PC-9 (cell line): Measurements from ENCODE around the gene CA11. TPM values are rescaled to one million over a fixed set of nuclear protein-coding genes. Genes with fewer than 3 reads are reported as not detected.

Experiments used
- BruUV-seq: library from RNA; stranded (reverse); fragments of 400-500 nt; replicated peaks from 2 replicates; lab custom pipeline; 2021; lab: Mats Ljungman, UMichigan
- CTCF ChIA-PET: fragments of 300-600 bp; sonication (Branson Sonifier 250); formaldehyde crosslinking; loops from one replicate; lab custom pipeline; 2022; ENCODE audit warnings: antibody characterized with exemption; lab: Charles Lee
- POLR2A ChIA-PET: fragments of 300-600 bp; sonication (Branson Sonifier 250); formaldehyde crosslinking; loops from one replicate; lab custom pipeline; 2022; ENCODE audit warnings: antibody characterized with exemption; ENCODE audit not compliant: unreplicated experiment; lab: Charles Lee
- DNase-seq, 2 experiments: peaks; one replicate each; pipeline versions ENCODE4 v3.0.0 to v3.0.0-alpha.2; 2015 to 2022; ENCODE audit warnings: mixed read lengths in 1 of 2
- H2AFZ ChIP-seq: fragments of 200-600 bp; sonication (generic); 2 replicates; pipeline ENCODE4 v1.8.1; 2017; ENCODE audit warnings: antibody characterized with exemption
- H3F3A ChIP-seq: fragments of 200-600 bp; sonication (generic); 2 replicates; pipeline ENCODE4 v1.8.1; 2017; ENCODE audit warnings: antibody characterized with exemption, mild to moderate bottlenecking, low read depth; ENCODE audit not compliant: insufficient read depth
- H3K27ac ChIP-seq: fragments of 200-600 bp; sonication (generic); 2 replicates; pipeline ENCODE4 v1.6.1; 2016; ENCODE audit warnings: mixed run types
- H3K27me3 ChIP-seq: fragments of 200-600 bp; sonication (generic); 2 replicates; pipeline ENCODE4 v1.6.1; 2016; ENCODE audit warnings: low read depth, mixed run types; ENCODE audit not compliant: insufficient read depth
- H3K36me3 ChIP-seq: fragments of 200-600 bp; sonication (generic); 2 replicates; pipeline ENCODE4 v1.6.1; 2016; ENCODE audit warnings: low read depth, mixed run types
- H3K4me1 ChIP-seq: fragments of 200-600 bp; sonication (generic); replicated peaks from 2 replicates; pipeline ENCODE4 v1.6.1; 2016; ENCODE audit warnings: mixed run types; ENCODE audit not compliant: insufficient read depth
- H3K4me2 ChIP-seq: fragments of 200-600 bp; sonication (generic); 2 replicates; pipeline ENCODE4 v1.6.1; 2017; ENCODE audit warnings: mixed run types
- H3K4me3 ChIP-seq: fragments of 200-600 bp; sonication (generic); 2 replicates; pipeline ENCODE4 v1.6.1; 2016; ENCODE audit warnings: mixed run types
- H3K79me2 ChIP-seq: fragments of 200-600 bp; sonication (generic); 2 replicates; pipeline ENCODE4 v1.6.1; 2017; ENCODE audit warnings: low read depth, mixed run types
- H3K9me2 ChIP-seq: fragments of 200-600 bp; sonication (generic); 2 replicates; pipeline ENCODE4 v1.8.1; 2017; ENCODE audit warnings: mild to moderate bottlenecking; ENCODE audit not compliant: insufficient read depth
- H3K9me3 ChIP-seq: fragments of 200-600 bp; sonication (generic); 2 replicates; pipeline ENCODE4 v1.8.1; 2016; ENCODE audit warnings: low read depth; ENCODE audit not compliant: insufficient read depth
- H4K20me1 ChIP-seq: fragments of 200-600 bp; sonication (generic); 2 replicates; pipeline ENCODE4 v1.8.1; 2017; ENCODE audit not compliant: insufficient read depth
- EZH2 ChIP-seq: fragments of 200-600 bp; sonication (generic); IDR thresholded peaks from 2 replicates; pipeline ENCODE4 v1.8.0; 2017; ENCODE audit warnings: antibody characterized with exemption, low read depth
- intact Hi-C: fragments of 100-400 bp; cut with micrococcal nuclease; formaldehyde crosslinking; loops from one replicate; pipeline ENCODE4 v1.10.0; 2022; ENCODE audit not compliant: unreplicated experiment
- total RNA-seq: library from RNA; stranded (reverse); gene quantifications from 2 replicates; pipeline ENCODE4 v1.2.3, GENCODE V29; 2021
- TF ChIP-seq, protein P1 (sequence below): fragments of 200-600 bp; sonication (generic); conservative IDR thresholded peaks from 2 replicates; pipeline ENCODE4 v1.6.1; 2017; ENCODE audit warnings: mixed run types, antibody characterized with exemption, mild to moderate bottlenecking, moderate library complexity

CA11 gene
- total RNA-seq, 1 experiment from 2014 or later = 11.0 TPM

GRCh38 chr19:48665786-48666185 lies 19.8 kb upstream of the CA11 start:
- no peaks in the 10 kb centered on the region for H3F3A ChIP-seq
- intact Hi-C loops = no loop called here
- H4K20me1 ChIP-seq = no peaks in the 10 kb centered on the region
- H3K27me3 ChIP-seq = no peaks in the 10 kb centered on the region
- H3K79me2 ChIP-seq = no peaks in the 10 kb centered on the region
- H2AFZ ChIP-seq = no peak overlapping the region
- no peaks in the 10 kb centered on the region for H3K36me3 ChIP-seq
- ChIA-PET POLR2A (interaction anchor here (0.6 to 0.7 kb wide), 3 partner anchors 30 to 803 kb away, joined by 3 to 7 read pairs (median 7); partner anchors contain the start of gene FUT2), CTCF (interaction anchor here (0.6 kb wide), 1 partner anchor 176 kb away, joined by 3 read pairs; no protein-coding TSS in a partner anchor)
- DNase-seq = no peak
- no peak overlapping the region for H3K27ac ChIP-seq
- H3K9me3 ChIP-seq = no peaks in the 10 kb centered on the region
- no peaks in the 10 kb centered on the region for H3K9me2 ChIP-seq
- BruUV-seq = no TSS peak
- H3K4me3 ChIP-seq = no peak overlapping the region
- no peak overlapping the region for H3K4me2 ChIP-seq
- no peak for TF ChIP-seq EZH2
- no peaks in the 10 kb centered on the region for H3K4me1 ChIP-seq

- Histone ChIP-seq H3K9me3 (no peaks in the 10 kb centered on the region), H3K4me3 (no peak overlapping the region), H3K9me2 (no peaks in the 10 kb centered on the region), H3K36me3 (no peaks in the 10 kb centered on the region), H3K79me2 (no peaks in the 10 kb centered on the region), H3K4me1 (no peaks in the 10 kb centered on the region), H3K27me3 (no peaks in the 10 kb centered on the region), H3F3A (no peaks in the 10 kb centered on the region), H3K27ac (no peak overlapping the region), H4K20me1 (no peaks in the 10 kb centered on the region), H3K4me2 (no peak overlapping the region), H2AFZ (no peak overlapping the region)
- no TSS peak for BruUV-seq
- DNase-seq = no peak
- TF ChIP-seq, protein P1, sequence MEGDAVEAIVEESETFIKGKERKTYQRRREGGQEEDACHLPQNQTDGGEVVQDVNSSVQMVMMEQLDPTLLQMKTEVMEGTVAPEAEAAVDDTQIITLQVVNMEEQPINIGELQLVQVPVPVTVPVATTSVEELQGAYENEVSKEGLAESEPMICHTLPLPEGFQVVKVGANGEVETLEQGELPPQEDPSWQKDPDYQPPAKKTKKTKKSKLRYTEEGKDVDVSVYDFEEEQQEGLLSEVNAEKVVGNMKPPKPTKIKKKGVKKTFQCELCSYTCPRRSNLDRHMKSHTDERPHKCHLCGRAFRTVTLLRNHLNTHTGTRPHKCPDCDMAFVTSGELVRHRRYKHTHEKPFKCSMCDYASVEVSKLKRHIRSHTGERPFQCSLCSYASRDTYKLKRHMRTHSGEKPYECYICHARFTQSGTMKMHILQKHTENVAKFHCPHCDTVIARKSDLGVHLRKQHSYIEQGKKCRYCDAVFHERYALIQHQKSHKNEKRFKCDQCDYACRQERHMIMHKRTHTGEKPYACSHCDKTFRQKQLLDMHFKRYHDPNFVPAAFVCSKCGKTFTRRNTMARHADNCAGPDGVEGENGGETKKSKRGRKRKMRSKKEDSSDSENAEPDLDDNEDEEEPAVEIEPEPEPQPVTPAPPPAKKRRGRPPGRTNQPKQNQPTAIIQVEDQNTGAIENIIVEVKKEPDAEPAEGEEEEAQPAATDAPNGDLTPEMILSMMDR = no peak
- TF ChIP-seq EZH2 = no peak
- ChIA-PET CTCF (no interaction called here), POLR2A (no interaction called here)
- intact Hi-C loops = no loop called here
Observed at GRCh38 chr19:48664476-48664875, 18.5 kb upstream of the CA11 start.

DNA sequence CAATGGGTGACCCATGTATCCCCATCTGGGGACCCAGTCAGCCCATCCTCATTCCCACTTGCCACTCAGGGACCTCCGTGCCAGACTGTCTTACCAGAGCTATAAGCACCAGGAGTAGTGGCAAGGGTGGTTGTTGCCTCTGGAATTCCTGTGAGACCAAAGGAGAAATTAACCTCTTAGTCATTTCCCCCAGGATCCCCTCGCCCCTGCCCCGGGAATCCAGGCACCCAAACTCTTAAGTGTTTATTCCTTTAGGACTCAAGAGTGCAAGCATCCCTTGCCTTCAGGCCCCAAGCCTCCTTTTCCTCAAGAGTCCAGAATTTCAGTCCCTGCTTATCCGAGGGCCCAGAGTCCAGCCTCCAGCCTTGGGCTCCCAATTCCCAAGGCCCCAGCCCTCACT lies 17.7 kb upstream of the CA11 start:
- Histone ChIP-seq H3K4me3 (no peak overlapping the region), H4K20me1 (no peaks in the 10 kb centered on the region), H3K4me2 (no peak overlapping the region), H3K36me3 (no peaks in the 10 kb centered on the region), H3F3A (no peaks in the 10 kb centered on the region; the same call in 1 of the 2 replicates), H3K27me3 (no peaks in the 10 kb centered on the region), H2AFZ (no peak overlapping the region), H3K9me3 (no peaks in the 10 kb centered on the region), H3K79me2 (no peaks in the 10 kb centered on the region), H3K9me2 (no peaks in the 10 kb centered on the region), H3K4me1 (no peaks in the 10 kb centered on the region), H3K27ac (no peak overlapping the region)
- DNase-seq = no peak
- CTCF ChIA-PET = interaction anchor here (0.6 kb wide), 1 partner anchor 32 kb away, joined by 3 read pairs; the partner anchor contains the start of gene FUT2
- BruUV-seq = no TSS peak
- intact Hi-C loops = no loop called here
- TF ChIP-seq, protein P1 = no peak
- no peak for TF ChIP-seq EZH2
- POLR2A ChIA-PET = no interaction called here

DNA sequence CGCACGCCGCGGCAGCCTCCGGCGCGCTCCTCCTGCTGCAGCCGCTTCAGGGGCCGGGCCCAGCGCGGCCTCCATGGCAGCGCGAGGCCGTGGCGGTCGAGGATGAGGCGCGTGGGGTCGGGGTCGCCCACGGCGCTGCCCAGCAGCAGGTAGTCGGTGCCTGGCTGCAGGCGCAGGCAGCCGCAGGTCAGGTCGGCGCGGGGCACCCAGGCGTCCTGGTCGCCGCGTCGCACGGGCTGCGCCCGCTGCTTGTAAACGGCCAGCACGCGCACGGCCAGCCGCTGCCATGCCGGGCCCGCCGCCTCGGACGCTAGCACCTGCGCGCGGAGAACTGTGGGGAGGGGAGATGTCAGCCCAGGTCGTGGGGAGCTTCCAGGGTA lies 15.7 kb upstream of the CA11 start:
- Histone ChIP-seq H2AFZ (no peak overlapping the region), H3F3A (peaks cover 11% of the 10 kb centered on the region), H3K27ac (no peak overlapping the region), H3K9me2 (no peaks in the 10 kb centered on the region), H3K36me3 (no peaks in the 10 kb centered on the region), H3K9me3 (no peaks in the 10 kb centered on the region), H3K27me3 (no peaks in the 10 kb centered on the region), H3K4me2 (no peak overlapping the region), H3K4me1 (peaks cover 5% of the 10 kb centered on the region; the same call in 1 of the 2 replicates), H3K4me3 (no peak overlapping the region), H4K20me1 (no peaks in the 10 kb centered on the region), H3K79me2 (no peaks in the 10 kb centered on the region)
- POLR2A ChIA-PET = no interaction called here
- intact Hi-C loops = no loop called here
- TF ChIP-seq EZH2 = no peak
- TF ChIP-seq, protein P1 = no peak
- CTCF ChIA-PET = no interaction called here
- no peak for DNase-seq
- BruUV-seq = no TSS peak
